HG03159 (cell line): ENCODE data around the gene KMT2B.
"Not testable (repeated sequence)": the region's sequence is repeated elsewhere in the genome, so short reads cannot be mapped to it uniquely, and the experiment has no call there.

Source experiments
- ATAC-seq: cut with Tn5 transposase; IDR thresholded peaks from one replicate; pipeline ENCODE4 v1.9.1; 2021; ENCODE audit warnings: mild to moderate bottlenecking, moderate library complexity; ENCODE audit not compliant: unreplicated experiment

The KMT2B gene

DNA sequence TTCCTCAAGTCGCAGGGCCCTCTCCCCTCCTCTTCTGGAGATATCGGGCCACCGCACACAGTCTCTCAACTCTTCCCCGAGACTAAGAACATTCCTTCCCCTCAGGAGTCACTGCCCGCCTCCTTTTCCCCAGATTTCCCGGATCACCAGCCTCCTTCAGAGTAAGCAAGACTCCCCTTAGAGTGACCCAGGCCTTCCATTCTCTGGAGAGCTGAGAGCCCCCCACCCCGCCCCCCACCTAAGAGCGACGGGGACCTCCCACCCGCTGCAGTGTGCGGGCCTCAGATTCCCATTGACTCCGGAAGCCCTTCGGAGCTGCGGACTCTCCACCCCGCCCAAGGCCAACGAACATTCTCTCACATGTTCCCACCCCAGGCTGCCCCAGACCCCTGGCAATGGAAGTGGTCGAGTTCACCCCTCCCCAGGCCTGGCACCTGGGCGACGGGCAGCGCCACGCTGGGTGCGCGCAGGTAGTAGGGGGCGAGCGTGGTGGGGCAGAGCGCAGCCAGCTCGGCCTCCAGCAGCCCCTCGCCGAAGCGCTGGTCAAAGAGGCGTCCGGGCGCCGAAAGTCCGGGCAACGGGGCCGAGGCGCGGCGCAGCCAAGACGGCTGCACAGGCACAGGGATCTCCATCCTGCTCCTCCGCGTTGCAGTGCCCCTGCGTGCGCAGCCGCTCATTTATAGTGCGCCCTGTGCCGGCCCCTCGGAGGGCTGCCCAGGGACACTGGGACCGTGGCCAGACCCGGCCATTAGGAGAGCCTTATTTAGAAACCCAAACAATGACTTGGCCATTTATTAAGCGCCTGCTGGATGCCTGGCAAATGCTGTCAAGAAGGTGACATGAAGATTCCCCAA lies 38.8 kb downstream of the KMT2B start, which contains the start of gene HSPB6:
HSPB6 (minus strand) TSS at position 653 of the 854 bp plus-strand sequence; CDS start at position 632, 21 bp downstream.
- no peak for ATAC-seq

DNA sequence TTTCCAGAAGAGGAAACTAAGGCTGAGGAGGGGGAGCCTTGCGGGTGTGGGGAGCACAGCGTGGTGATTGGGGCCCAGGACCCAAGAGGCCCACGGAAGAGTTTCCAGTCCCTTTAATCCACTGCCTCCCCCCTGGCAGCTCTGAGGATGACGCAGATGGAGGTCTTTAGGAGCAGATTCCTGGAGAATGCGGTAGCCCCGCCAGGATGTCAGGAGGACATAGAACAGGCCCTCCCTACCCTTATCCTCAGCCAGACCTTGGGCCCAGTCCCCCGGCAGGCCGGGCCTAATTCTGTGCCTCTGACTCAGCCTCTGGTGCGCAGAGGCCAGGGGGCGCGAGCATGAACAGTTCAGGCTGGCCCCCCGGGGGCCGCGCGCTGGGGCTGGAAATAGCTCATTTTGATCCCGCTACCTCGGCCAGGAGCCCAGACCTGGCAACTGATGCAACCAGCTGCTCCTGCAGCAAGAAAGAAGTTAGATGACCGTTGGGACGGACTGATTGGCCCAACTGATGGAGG lies 39.5 kb downstream of the KMT2B start:
- no peak for ATAC-seq

DNA sequence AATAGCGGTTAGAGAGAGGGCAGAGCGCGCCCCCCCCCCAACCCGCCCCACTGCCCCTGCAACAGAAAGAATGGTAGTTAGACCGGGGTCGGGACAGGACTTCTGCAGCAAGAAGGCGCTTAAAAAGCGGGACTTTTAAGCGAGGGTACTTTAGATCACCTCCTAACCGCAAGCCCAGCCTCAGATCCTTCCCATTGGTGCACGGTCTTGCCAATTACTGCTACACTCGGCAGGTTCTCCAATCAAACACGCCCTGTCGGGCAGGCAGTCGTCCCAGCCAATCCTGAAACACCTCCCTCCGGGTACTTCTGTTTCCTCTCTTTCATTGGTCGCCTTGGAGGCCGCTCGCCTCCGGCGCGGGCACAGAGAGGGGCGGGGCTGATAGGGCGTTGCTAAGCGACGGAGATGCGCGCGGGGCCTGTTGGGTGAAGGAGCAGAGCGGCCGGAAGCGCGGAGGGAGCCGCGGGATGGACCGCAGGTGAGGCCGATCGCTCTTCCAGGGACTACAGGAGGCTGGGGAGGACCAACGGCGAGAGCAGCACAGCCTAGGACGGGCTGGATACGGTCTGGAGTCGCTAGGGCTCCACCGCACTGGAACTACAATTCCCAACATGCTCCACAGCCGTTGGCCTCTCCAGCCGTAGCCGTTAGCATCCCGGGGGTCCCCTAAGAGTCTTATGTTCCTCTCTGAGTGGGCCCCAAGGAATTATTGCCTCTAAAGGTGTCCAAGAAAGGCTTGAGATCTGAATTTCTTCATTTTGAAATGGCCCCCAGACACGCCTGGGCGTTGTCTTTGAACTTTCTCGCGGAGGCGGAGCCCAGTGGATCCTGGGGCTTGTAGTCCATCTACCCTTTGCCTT lies 40.2 kb downstream of the KMT2B start, which contains the start of gene PROSER3:
PROSER3 (plus strand) TSS at position 428 of the 860 bp plus-strand sequence; CDS start at position 468, 40 bp downstream.
- ATAC-seq, result peak; percentile 93

DNA sequence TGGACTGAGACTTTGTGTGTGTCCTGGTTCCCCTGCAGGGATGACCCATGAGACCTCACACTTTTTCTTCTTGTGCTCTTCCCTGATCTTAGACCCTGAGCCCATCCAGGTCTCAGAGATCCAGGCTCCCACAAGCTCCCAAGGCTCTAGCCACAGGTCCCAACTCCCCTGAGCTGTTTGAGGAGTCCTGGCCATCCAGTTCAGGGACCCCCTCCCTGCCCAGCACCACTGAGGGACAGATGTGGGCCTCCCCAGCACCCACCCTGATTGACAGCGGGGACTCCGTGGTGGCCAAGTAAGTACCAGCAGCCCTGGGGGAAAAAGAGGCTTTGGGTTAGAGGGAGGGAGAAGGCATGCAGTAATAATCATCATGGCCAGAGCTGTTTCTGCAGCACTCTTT lies 41.9 kb downstream of the KMT2B start:
- ATAC-seq, result no peak

DNA sequence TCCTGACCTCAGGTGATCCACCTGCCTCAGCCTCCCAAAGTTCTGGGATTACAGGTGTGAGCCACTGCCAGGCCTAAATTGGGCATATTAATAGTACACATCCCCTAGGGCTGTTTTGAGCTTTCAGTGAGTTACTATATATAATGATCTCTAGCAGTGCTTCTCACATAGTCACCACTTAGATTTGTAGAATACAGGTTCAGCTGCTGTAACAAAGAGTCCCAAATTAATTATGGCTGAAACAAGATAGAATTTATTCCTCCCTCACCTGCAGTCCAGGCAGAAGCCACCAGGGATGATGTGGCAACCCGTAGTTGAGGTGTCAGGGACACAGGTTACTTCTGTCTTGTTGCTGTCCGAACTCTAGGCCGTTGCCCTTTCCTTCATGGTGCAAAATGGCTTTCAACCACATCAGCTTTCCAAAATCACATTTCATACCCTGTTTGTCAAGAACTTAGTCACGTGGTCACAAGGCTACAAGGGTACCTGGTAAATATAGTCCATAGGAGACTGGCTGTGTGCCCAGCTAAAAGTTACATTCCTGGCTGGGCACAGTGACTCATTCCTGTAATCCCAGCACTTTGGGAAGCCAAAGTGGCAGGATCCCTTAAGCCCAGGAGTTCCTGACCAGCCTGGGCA lies 43.0 kb downstream of the KMT2B start:
- no peak for ATAC-seq

DNA sequence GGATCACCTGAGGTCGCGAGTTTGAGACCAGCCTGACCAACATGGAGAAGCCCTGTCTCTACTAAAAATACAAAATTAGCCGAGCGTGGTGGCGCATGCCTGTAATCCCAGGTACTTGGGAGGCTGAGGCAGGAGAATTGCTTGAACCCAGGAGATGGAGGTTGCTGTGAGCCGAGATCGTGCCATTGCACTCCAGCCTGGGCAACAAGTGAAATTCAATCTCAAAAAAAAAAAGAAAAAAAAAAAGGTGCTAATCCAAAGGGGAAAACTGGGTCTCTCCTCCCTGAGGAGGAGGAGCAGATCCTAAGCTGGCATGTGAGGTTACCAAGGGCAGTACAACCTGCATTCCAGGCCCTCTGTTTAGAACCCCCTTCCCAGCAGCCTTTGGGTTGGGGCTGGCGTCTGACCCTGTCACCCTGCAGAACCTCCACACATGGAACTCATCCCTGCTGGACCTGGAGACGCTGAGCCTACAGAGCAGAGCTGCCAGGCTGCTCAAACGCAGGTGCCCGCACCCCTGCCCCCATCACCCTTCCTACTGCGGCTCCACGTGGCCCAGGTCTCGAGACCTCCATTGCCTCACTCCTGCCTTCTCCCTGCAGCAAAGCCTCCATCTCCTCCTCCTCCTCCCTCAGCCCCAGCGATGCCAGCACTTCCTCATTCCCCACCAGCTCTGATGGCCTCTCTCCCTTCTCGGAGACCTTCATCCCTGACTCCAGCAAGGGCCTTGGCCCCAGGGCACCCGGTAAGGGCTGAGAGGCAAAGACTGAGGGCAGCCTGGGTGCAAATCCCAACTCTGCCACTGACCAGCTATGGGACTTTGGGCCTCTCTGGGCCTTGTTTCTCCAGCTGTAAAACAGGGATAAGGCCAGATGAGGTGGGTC lies 46.9 kb downstream of the KMT2B start:
- ATAC-seq, result no peak

DNA sequence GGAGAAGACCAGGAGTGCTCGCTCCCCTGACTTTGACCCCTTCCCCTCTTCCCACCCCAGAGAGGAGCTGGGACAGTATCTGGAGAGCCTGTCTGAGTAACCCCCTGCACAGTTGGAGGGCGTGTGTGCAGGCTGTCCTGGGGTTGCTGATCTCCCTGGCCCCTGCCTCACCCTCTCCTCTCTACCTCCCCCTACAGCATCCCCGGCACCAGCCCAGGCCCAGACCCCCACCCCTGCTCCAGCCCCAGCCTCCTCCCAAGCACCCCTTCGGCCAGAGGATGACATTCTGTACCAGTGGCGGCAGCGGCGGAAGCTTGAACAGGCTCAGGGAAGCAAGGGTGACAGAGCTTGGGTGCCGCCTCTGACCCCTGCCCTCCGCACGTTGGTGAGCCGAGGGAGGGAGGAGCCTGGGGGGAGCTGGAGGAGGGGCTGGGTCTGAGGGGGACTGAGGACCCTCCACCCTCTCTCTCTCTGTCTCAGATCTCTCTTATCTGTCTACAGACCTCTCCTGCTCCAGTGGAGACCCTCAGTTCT lies 48.8 kb downstream of the KMT2B start:
- no peak for ATAC-seq

DNA sequence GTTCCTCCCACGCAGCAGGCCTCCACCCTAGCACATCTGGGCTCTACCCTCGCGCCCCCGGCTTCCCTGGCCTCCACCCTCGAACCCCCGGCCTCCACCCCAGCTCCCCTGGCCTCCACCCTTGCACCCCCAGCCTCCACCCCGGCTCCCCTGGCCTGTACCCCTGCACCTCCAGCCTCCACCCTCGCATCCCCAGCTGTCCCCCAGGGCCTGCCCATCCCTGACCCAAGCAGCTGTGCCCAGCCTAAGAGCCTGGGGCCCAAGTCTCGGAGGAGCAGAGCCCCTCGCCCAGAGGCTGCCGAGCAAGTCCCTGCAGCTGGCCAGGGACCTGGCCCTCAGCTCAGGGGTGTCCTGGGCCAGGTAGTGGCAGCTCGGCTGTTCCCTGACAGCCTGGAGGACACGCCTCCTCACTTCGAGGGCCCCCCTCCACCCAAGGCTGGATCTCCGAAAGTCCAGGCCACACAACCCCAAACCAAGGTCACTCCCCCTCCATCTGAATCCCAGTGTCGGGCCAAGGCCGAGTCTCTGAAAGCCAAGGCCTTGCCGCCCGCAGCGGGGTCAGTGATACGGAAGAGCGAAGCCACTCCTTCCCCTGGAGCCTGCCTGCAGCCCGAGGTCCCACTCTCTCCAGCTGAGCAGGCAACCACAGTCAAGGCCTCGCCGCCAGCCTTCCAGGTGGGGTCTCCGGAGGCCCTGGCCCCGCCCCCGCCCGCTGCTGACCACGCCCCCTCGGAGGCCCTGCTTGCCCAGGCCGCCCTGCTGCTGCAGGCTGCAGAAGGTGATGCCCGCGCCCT lies 49.7 kb downstream of the KMT2B start:
- no peak for ATAC-seq

DNA sequence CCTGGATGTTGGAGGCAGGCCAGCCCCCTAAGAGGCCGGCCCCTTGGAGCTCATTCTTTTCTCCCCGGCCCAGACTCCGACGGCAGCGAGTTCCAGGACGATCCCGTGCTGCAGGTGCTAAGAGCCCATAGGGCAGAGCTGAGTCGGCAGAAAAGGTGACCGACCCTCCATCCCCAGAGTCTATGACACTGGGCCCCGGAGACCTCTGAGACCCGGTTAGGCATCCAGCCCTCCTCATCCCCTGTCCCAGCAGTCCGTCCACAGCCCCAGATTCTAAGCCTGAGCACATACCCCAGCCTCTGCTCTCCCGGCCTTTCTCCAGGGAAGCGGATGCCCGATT lies 50.2 kb downstream of the KMT2B start:
- ATAC-seq, result no peak

DNA sequence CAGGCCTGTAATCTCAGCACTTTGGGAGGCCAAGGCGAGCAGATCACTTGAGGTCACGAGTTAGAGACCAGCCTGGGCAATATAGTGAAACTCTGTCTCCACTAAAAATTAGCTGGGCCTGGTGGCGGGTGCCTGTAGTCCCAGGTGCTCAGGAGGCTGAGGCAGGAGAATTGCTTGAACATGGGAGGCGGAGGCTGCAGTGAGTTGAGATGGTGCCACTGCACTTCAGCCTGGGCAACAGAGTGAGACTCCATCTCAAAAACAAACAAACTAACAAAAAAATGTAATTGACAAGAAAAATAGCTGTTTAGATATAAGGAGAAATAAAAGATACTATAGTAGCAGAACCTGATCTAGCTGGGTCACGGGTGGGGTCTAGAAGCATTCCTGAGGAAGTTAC lies 54.6 kb downstream of the KMT2B start:
- not testable (repeated sequence) for ATAC-seq

DNA sequence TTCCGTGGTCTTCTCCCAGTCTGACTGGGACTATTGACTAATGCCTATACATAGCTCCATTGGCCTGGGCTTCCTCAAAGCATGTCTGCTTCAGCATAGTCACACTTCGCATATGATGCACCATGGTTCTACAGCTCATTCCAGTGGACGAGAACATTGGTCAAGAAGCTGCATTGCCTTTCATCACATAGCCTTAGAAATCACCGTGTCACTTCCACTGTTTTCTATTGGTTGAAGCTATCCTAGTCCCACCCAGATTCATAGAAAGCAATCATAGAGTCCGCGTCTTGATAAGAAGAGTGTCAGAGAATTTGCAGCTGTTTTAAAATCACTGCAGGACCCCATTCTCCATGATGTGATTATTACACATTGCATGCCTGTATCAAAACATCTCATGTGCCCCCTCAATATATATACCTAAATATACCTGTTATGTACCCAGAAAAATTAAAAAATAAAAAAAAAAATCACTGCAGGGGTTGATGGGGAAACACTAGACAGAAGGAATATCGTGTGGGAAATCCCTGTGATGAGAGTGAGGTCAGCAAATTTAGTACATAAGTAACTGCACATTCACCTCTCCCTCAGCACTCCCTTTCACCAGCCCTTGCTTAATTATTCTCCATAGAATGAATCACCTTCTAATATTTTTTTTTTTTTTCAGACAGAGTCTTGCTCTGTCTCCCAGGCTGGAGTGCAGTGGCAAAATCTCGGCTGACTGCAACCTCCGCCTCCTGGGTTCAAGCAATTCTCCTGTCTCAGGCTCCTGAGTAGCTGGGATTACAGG lies 55.4 kb downstream of the KMT2B start:
- no peak for ATAC-seq

DNA sequence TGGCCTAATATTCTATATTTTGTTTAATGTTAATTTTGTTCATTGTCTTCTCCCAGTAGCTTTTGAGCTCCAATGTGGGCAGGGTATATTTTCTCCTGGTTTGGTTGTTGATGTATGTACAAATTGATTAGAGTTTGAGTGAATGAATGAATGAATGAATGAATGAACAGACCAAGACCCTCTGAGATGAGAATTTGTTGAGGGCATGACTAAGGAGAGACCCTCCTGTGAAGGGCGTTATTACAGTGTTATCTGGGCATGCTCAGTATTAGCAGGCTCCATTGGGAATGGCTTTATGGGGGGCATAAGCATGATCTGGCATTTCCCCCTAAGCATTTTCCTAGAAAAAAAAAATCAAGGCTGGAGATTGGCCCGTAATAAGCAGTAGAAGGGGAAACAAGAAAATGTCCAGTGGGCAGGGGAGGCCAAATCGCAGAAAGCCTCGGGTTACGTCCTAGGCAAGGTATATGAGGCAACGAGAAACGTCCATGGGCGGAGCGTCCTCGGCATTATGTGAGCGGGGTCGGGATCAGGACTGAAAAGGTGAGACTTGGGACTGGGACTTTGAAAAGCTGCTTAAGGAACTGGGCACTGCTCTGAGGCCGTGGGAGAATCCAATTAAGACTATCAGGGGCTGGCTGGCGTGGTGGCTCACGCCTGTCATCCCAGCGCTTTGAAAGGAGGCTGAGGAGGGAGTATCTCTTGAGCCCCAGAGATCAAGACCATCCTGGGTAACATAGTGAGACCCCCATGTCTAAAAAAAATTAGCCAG lies 56.7 kb downstream of the KMT2B start:
- no peak for ATAC-seq

DNA sequence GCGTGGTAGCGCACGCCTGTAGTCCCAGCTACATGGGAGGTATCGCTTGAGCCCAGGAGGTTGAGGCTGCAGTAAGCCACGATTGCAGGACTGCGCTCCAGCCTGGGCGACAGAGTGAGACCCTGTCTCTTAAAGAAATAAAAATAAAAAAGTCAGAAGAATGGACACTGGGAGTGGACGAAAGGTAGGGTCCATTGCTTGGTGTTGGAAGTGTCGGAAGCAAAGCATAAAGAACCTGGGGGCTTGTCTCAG lies 57.2 kb downstream of the KMT2B start:
- no peak for ATAC-seq

DNA sequence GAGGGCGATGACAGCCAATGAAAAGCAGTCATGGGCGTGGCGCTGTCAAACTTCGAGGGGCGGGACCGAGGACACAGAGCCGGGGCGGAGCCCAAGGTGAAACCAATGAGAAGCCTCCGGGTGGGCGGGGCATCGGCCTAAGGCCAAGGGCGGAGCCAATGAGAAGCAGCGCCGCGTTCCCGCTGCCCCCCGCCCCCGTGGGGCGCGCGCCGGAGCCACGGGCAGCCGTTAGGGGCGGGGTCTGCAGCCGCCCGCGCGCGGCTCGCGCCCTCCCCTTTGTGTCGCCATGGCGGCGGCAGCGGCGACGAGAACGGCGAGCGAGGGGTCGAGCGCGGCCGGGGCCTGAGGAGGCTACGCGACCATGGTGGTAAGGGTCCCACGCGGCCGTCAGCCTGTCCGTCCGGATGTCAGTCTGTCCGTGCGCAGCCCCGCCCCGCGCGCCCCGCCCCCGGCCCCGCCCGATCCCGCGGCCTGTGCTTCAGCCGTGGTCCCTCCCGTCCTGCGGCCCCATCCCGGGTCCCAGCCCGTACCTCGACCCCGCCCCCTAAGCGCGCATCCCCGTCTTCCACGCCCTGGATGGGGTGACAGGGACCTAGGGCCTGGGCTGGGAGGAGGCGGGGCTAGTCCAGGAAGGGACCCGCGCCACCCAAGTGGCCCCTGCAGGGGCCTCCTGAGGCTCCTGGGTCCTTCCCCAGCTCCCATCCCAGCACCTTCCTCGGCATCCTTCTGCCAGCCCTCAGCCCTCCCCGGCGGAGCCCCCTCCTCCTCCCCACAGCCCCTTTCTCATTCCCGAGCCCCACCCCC lies 57.7 kb downstream of the KMT2B start, which contains the start of gene ARHGAP33:
ARHGAP33 (plus strand) TSS at position 267 of the 804 bp plus-strand sequence; CDS start at position 362, 95 bp downstream.
- ATAC-seq, result peak; percentile 86

DNA sequence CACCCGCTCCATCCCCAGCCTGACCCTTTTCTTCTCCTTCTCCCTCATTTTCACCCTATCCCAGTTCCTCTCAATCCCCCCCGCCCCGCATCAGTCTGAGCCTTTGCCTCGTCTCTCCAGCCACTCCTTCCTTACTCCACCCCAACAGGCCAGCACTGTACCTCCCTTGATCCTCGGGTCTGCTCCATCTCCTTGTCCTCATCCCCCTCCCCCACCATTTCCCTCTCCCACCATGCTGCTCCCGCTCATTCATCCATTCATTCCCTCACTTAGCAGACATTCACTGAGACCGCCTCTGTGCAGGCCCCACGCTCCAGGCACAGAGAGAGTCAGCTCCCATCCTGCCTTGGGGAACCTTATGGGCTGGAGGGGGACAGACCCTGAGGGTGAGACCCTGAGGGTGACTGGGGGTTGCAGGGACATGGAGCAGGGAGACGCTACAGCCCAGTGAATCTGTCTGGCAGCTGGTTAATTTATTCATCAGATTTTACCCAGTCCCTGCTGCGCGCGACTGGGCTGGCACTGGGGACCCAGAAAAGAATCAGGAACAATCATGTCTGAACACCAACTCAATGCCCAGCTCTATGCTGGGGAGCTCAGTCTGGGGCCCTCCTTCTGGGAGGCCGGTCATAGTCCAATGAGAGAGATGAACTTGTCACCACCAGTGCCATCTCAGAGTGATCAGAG lies 58.4 kb downstream of the KMT2B start:
- no peak for ATAC-seq
